A549 (cell line): ENCODE measurements around the gene FMOD. TPM values are rescaled to one million over a fixed set of nuclear protein-coding genes. Genes with fewer than 3 reads are reported as not detected.

Source experiments
- ATAC-seq, 2 experiments: fragments of 200-7000 bp in 1 of 2; fragments of >200 bp in 1 of 2; cut with Nextera tagmentation in 1 of 2; cut with Tn5 transposase in 1 of 2; 3 replicates each; pipeline versions ENCODE4 v1.8.0 to v1.9.1; 2018 to 2020; ENCODE audit warnings: mild to moderate bottlenecking in 1 of 2, moderate library complexity in 1 of 2
- CTCF ChIA-PET: fragments of 300-600 bp; sonication (Branson Sonifier 250); formaldehyde crosslinking; extraction: SDS; loops from one replicate; lab custom pipeline; 2021; ENCODE audit warnings: antibody characterized with exemption, inconsistent platforms; lab: Yijun Ruan, JAX
- POLR2A ChIA-PET: fragments of 350-600 bp; formaldehyde crosslinking; extraction: SDS; loops from one replicate; lab custom pipeline; 2021; ENCODE audit warnings: antibody characterized with exemption, inconsistent platforms; lab: Yijun Ruan, JAX
- DNase-seq, 2 experiments: peaks; one replicate each; pipeline versions ENCODE4 v3.0.0 to v3.0.0-alpha.2; 2011 to 2016; ENCODE audit warnings: low read depth in 1 of 2, low spot score in 1 of 2
- FAIRE-seq: peaks from 2 replicates; lab custom pipeline; 2011; peaks lifted over from hg19 to GRCh38; lab: Jason Lieb, UNC
- H3K27ac ChIP-seq, 2 experiments: fragments of >200 bp; sonication (Bioruptor Twin); formaldehyde crosslinking; 3 replicates each; pipeline ENCODE4 v1.5.1; 2016 to 2017
- H3K4me1 ChIP-seq: fragments of >200 bp; sonication (Bioruptor Twin); formaldehyde crosslinking; 3 replicates; pipeline ENCODE4 v1.6.1; 2016
- H3K4me2 ChIP-seq: fragments of >200 bp; sonication (Bioruptor Twin); formaldehyde crosslinking; 3 replicates; pipeline ENCODE4 v1.6.1; 2016
- H3K4me3 ChIP-seq: fragments of >200 bp; sonication (Bioruptor Twin); formaldehyde crosslinking; 3 replicates; pipeline ENCODE4 v1.5.1; 2016
- H3K9me3 ChIP-seq: fragments of >200 bp; sonication (Bioruptor Twin); formaldehyde crosslinking; 3 replicates; pipeline ENCODE4 v1.6.1; 2016
- CHD4 ChIP-seq: fragments of 200-600 bp; sonication (generic); IDR thresholded peaks from 2 replicates; pipeline ENCODE4 v1.6.1; 2016; ENCODE audit warnings: antibody characterized with exemption, mild to moderate bottlenecking, borderline replicate concordance
- HEYL ChIP-seq: fragments of 250-450 bp; sonication (Bioruptor Pico); IDR thresholded peaks from 2 replicates; pipeline ENCODE4 v1.8.0; 2021; ENCODE audit warnings: mild to moderate bottlenecking, moderate library complexity
- KDM1A ChIP-seq: fragments of 200-600 bp; sonication (generic); IDR thresholded peaks from 2 replicates; pipeline ENCODE4 v1.6.1; 2016; ENCODE audit warnings: low read depth, mild to moderate bottlenecking
- MAFK ChIP-seq: fragments of 450-650 bp; IDR thresholded peaks from 2 replicates; pipeline ENCODE4 v1.6.1; 2014; ENCODE audit not compliant: partially characterized antibody
- MAZ ChIP-seq: fragments of 150-350 bp; IDR thresholded peaks from 2 replicates; pipeline ENCODE4 v1.6.1; 2014; ENCODE audit warnings: antibody characterized with exemption, low read depth, low read length, borderline replicate concordance
- NFE2L2 ChIP-seq: fragments of 150-350 bp; conservative IDR thresholded peaks from 2 replicates; pipeline ENCODE4 v1.6.1; 2014; ENCODE audit warnings: low read length
- NPAS2 ChIP-seq: fragments of 250-450 bp; sonication (Bioruptor Pico); IDR thresholded peaks from 2 replicates; pipeline ENCODE4 v1.8.0; 2022; ENCODE audit warnings: mild to moderate bottlenecking, moderate library complexity, borderline replicate concordance
- POLR2A ChIP-seq: IDR thresholded peaks from 2 replicates; pipeline ENCODE4 v1.6.1; 2012; ENCODE audit warnings: mild to moderate bottlenecking, low read length
- POLR2AphosphoS2 ChIP-seq: conservative IDR thresholded peaks from 2 replicates; pipeline ENCODE4 v1.6.1; 2012; ENCODE audit warnings: low read length, improper control_type of control experiment, inconsistent platforms
- RARB ChIP-seq: fragments of 250-450 bp; sonication (Bioruptor Pico); IDR thresholded peaks from 2 replicates; pipeline ENCODE4 v1.8.0; 2021; ENCODE audit warnings: mild to moderate bottlenecking, moderate library complexity
- RCOR1 ChIP-seq: fragments of 150-350 bp; IDR thresholded peaks from 2 replicates; pipeline ENCODE4 v1.6.1; 2014; ENCODE audit warnings: antibody characterized with exemption, low read length, low read depth
- SMC3 ChIP-seq: fragments of >200 bp; sonication (Bioruptor Twin); formaldehyde crosslinking; IDR thresholded peaks from 3 replicates; pipeline ENCODE4 v1.6.1; 2018; ENCODE audit warnings: inconsistent platforms
- TFCP2L1 ChIP-seq: fragments of 250-450 bp; sonication (Bioruptor Pico); IDR thresholded peaks from 2 replicates; pipeline ENCODE4 v1.5.0; 2021; ENCODE audit warnings: mild to moderate bottlenecking
- TP53 ChIP-seq: fragments of 250-450 bp; sonication (Bioruptor Pico); IDR thresholded peaks from 2 replicates; pipeline ENCODE4 v1.5.0; 2021; ENCODE audit warnings: mild to moderate bottlenecking, moderate library complexity
- ZSCAN20 ChIP-seq: fragments of 250-450 bp; sonication (Bioruptor Pico); IDR thresholded peaks from 2 replicates; pipeline ENCODE4 v1.8.0; 2022; ENCODE audit warnings: mild to moderate bottlenecking, moderate library complexity
- WGBS: methylation state at CpG from one replicate; pipeline ENCODE4 v1.1.6; 2017; ENCODE audit errors: missing lambda C conversion rate; 5-methylcytosine and 5-hydroxymethylcytosine counted together
- polyA plus RNA-seq, 4 experiments: library from polyadenylated mRNA; depleted of rRNA in 3 of 4; stranded (reverse); fragments of >200 nt; fragmentation: RNase III in 1 of 4; extraction: RNeasy Plus Mini Kit Qiagen cat#74134 plus additional on column Dnase treatment in 1 of 4; gene quantifications; 2 replicates in 3 of 4; 3 replicates in 1 of 4; pipeline ENCODE4 v1.2.3, GENCODE V29; 2011 to 2017
- TF ChIP-seq, protein P1 (sequence below): fragments of 450-650 bp; IDR thresholded peaks from 2 replicates; pipeline ENCODE4 v1.6.1; 2014; ENCODE audit warnings: antibody characterized with exemption
- TF ChIP-seq, protein P2 (sequence below): fragments of >200 bp; sonication (Bioruptor Twin); formaldehyde crosslinking; IDR thresholded peaks from 3 replicates; pipeline ENCODE4 v1.5.1; 2016
- TF ChIP-seq, protein P3 (sequence below): IDR thresholded peaks from 2 replicates; pipeline ENCODE4 v1.6.1; 2012; ENCODE audit warnings: low read depth, borderline replicate concordance
- TF ChIP-seq, protein P4 (sequence below): IDR thresholded peaks from 2 replicates; pipeline ENCODE4 v1.6.1; 2012
- TF ChIP-seq, protein P5 (sequence below): fragments of 200-600 bp; sonication (generic); IDR thresholded peaks from 2 replicates; pipeline ENCODE4 v1.6.1; 2016; ENCODE audit warnings: antibody characterized with exemption, mild to moderate bottlenecking, moderate library complexity

The FMOD gene
- polyA plus RNA-seq, 2 of the 4 experiments (the other 2 are of a cell fraction), result 0.03 TPM; not detected in 1

DNA sequence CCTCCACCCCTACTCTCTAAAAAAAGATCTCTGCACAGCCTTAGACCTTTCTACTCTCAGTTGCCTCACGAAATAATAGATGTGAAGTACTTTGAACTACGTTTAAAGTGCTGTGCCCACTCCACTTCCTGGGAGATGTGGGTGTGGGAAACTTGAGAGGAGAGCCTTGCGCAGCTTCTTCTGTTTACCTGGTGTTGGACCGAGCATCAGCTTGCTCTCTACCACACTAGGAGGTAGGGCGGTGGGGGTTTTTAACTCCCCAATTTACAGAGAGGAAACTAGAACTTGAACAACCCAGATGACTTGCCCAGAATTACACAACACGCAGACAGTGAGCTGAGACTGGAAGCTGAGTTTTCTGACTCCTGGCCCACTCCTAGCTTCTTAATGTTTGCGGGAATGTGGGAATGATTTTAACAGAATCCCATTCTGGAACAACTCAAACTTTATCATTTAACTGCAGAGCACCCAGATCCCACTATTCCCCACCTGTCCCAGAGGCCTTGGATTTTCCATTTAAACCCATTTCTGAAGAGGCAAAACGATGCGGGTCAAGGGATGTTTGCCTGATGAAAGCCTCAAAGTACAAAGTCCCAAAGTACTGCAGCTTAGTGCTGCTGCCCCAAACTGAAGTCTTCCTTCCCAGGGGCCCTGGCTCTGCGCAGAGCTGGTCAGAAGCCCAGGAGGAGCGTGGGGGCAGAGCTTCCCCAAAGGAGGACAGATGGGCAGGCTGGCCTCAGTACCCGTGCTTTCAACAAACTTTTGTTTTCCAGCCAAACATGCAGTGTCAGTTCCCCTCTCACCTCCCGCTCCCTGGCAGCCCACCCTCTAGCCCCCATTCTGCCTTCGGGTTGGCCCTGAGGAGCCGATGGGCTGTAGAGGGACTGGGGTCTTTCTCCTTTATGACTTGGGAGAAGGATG lies 26.6 kb downstream of the FMOD start:
- POLR2A ChIA-PET, result interaction anchor here (0.6 to 1.0 kb wide), 2 partner anchors 18 to 19 kb away, joined by 3 to 4 read pairs; no protein-coding TSS in a partner anchor
- CTCF ChIA-PET, result interaction anchor here (1.2 to 7.1 kb wide), 6 partner anchors 17 to 164 kb away, joined by 3 to 105 read pairs (median 34); partner anchors contain the start of gene BTG2
- TF ChIP-seq CHD4 (no peak), MAFK (no peak), HEYL (CRISPR knock-in tag) (no peak), TFCP2L1 (no peak), NPAS2 (CRISPR knock-in tag) (no peak), SMC3 (no peak), NFE2L2 (no peak), KDM1A (no peak), ZSCAN20 (CRISPR knock-in tag) (no peak), TP53 (no peak), RARB (CRISPR knock-in tag) (no peak), MAZ (no peak), POLR2A (no peak), RCOR1 (no peak), POLR2AphosphoS2 (no peak)
- TF ChIP-seq, protein P1, sequence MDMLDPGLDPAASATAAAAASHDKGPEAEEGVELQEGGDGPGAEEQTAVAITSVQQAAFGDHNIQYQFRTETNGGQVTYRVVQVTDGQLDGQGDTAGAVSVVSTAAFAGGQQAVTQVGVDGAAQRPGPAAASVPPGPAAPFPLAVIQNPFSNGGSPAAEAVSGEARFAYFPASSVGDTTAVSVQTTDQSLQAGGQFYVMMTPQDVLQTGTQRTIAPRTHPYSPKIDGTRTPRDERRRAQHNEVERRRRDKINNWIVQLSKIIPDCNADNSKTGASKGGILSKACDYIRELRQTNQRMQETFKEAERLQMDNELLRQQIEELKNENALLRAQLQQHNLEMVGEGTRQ, result no peak
- TF ChIP-seq, protein P2, sequence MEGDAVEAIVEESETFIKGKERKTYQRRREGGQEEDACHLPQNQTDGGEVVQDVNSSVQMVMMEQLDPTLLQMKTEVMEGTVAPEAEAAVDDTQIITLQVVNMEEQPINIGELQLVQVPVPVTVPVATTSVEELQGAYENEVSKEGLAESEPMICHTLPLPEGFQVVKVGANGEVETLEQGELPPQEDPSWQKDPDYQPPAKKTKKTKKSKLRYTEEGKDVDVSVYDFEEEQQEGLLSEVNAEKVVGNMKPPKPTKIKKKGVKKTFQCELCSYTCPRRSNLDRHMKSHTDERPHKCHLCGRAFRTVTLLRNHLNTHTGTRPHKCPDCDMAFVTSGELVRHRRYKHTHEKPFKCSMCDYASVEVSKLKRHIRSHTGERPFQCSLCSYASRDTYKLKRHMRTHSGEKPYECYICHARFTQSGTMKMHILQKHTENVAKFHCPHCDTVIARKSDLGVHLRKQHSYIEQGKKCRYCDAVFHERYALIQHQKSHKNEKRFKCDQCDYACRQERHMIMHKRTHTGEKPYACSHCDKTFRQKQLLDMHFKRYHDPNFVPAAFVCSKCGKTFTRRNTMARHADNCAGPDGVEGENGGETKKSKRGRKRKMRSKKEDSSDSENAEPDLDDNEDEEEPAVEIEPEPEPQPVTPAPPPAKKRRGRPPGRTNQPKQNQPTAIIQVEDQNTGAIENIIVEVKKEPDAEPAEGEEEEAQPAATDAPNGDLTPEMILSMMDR, result no peak
- TF ChIP-seq, protein P3, sequence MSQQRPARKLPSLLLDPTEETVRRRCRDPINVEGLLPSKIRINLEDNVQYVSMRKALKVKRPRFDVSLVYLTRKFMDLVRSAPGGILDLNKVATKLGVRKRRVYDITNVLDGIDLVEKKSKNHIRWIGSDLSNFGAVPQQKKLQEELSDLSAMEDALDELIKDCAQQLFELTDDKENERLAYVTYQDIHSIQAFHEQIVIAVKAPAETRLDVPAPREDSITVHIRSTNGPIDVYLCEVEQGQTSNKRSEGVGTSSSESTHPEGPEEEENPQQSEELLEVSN, result no peak
- TF ChIP-seq, protein P4, sequence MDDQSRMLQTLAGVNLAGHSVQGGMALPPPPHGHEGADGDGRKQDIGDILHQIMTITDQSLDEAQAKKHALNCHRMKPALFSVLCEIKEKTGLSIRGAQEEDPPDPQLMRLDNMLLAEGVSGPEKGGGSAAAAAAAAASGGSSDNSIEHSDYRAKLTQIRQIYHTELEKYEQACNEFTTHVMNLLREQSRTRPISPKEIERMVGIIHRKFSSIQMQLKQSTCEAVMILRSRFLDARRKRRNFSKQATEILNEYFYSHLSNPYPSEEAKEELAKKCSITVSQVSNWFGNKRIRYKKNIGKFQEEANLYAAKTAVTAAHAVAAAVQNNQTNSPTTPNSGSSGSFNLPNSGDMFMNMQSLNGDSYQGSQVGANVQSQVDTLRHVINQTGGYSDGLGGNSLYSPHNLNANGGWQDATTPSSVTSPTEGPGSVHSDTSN, result no peak
- TF ChIP-seq, protein P5, sequence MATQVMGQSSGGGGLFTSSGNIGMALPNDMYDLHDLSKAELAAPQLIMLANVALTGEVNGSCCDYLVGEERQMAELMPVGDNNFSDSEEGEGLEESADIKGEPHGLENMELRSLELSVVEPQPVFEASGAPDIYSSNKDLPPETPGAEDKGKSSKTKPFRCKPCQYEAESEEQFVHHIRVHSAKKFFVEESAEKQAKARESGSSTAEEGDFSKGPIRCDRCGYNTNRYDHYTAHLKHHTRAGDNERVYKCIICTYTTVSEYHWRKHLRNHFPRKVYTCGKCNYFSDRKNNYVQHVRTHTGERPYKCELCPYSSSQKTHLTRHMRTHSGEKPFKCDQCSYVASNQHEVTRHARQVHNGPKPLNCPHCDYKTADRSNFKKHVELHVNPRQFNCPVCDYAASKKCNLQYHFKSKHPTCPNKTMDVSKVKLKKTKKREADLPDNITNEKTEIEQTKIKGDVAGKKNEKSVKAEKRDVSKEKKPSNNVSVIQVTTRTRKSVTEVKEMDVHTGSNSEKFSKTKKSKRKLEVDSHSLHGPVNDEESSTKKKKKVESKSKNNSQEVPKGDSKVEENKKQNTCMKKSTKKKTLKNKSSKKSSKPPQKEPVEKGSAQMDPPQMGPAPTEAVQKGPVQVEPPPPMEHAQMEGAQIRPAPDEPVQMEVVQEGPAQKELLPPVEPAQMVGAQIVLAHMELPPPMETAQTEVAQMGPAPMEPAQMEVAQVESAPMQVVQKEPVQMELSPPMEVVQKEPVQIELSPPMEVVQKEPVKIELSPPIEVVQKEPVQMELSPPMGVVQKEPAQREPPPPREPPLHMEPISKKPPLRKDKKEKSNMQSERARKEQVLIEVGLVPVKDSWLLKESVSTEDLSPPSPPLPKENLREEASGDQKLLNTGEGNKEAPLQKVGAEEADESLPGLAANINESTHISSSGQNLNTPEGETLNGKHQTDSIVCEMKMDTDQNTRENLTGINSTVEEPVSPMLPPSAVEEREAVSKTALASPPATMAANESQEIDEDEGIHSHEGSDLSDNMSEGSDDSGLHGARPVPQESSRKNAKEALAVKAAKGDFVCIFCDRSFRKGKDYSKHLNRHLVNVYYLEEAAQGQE, result no peak
- H3K4me2 ChIP-seq, result no peak overlapping the region
- H3K4me1 ChIP-seq, result peaks cover 19% of the 10 kb centered on the region
- no peaks in the 10 kb centered on the region for H3K9me3 ChIP-seq
- FAIRE-seq, result no peak
- H3K4me3 ChIP-seq, result no peak overlapping the region
- H3K27ac ChIP-seq, result no peak overlapping the region
- no peak for DNase-seq
- 66% methylated on average over 15 of the region's 15 CpGs for WGBS
- no peak for ATAC-seq
